GM13977 (cell line): ENCODE measurements around the gene MSI2.

Source experiments
- DNase-seq: peaks from one replicate; pipeline ENCODE4 v3.0.0; 2012; ENCODE audit warnings: low spot score
- CTCF ChIP-seq: IDR thresholded peaks from 2 replicates; pipeline ENCODE4 v1.5.1; 2012; ENCODE audit warnings: mild to moderate bottlenecking, control low read depth; ENCODE audit not compliant: insufficient read depth; ENCODE audit errors: extremely low read depth, missing control alignments
- in situ Hi-C: fragments of 300-500 bp; cut with MboI; formaldehyde crosslinking; loops from one replicate; pipeline ENCODE4 v1.12.0; 2022; ENCODE audit warnings: low sequenced_read_pairs, low pct_unique_long_range_greater_than_20kb, mixed read lengths, inconsistent platforms; ENCODE audit not compliant: unreplicated experiment

The MSI2 gene

GRCh38 chr17:57257895-57258851 lies 1.9 kb downstream of the MSI2 start:
- in situ Hi-C loops = no loop called here

GRCh38 chr17:57259306-57259705 lies 3.0 kb downstream of the MSI2 start:
- in situ Hi-C loops = no loop called here
- DNase-seq = no peak
- no peak for TF ChIP-seq CTCF

More at GRCh38 chr17:57257895-57258851, 1.9 kb downstream of the MSI2 start:
- no peak for TF ChIP-seq CTCF
- DNase-seq = no peak

GRCh38 chr17:57259817-57260216 lies 3.5 kb downstream of the MSI2 start:
- no peak for TF ChIP-seq CTCF
- in situ Hi-C loops = no loop called here
- no peak for DNase-seq

GRCh38 chr17:57260325-57261083 lies 4.2 kb downstream of the MSI2 start:
- in situ Hi-C loops = no loop called here
- TF ChIP-seq CTCF = no peak
- DNase-seq = no peak

- DNase-seq = no peak
- no peak for TF ChIP-seq CTCF
- in situ Hi-C loops = no loop called here
These were observed 4.8 kb downstream of the MSI2 start for GRCh38 chr17:57261084-57261461.

- in situ Hi-C loops = no loop called here
- no peak for DNase-seq
- TF ChIP-seq CTCF = no peak
These were observed 6.2 kb downstream of the MSI2 start for GRCh38 chr17:57262557-57262956.
